Thyroid gland (tissue), 4 donors: ENCODE results near the gene UBE2Z. TPM values are rescaled to one million over a fixed set of nuclear protein-coding genes. Genes with fewer than 3 reads are reported as not detected.

Experiments used
- DNase-seq, 2 donors: peaks; one replicate each; pipeline ENCODE4 v3.0.0-alpha.2; 2019
- H3K27ac ChIP-seq, 3 donors: fragments of 200-600 bp; sonication (generic); 1 replicate in 2 of 3; 2 replicates in 1 of 3; pipeline ENCODE4 v1.5.1; 2016 to 2019; ENCODE audit warnings: mild to moderate bottlenecking in 1 of 3, moderate library complexity in 1 of 3
- H3K27me3 ChIP-seq: fragments of 200-600 bp; sonication (generic); one replicate; pipeline ENCODE4 v1.5.1; 2019
- H3K36me3 ChIP-seq, 2 donors: fragments of 200-600 bp; sonication (generic); one replicate each; pipeline ENCODE4 v1.5.1; 2016 to 2019
- H3K4me1 ChIP-seq, 2 donors: fragments of 200-600 bp; sonication (generic); one replicate each; pipeline ENCODE4 v1.5.1; 2017 to 2019
- H3K4me3 ChIP-seq, 3 donors: fragments of 200-600 bp; sonication (generic); replicated peaks in 1 of 3; 1 replicate in 2 of 3; 2 replicates in 1 of 3; pipeline ENCODE4 v1.5.1; 2016; ENCODE audit warnings: mild to moderate bottlenecking in 1 of 3
- H3K9me3 ChIP-seq: fragments of 200-600 bp; sonication (generic); one replicate; pipeline ENCODE4 v1.5.1; 2017
- CTCF ChIP-seq, 6 experiments: fragments of 200-600 bp in 3 of 6; fragments of 450-650 bp in 3 of 6; sonication (generic) in 3 of 6; IDR thresholded peaks; one replicate each; pipeline ENCODE4 v1.5.1; 2016 to 2019; ENCODE audit warnings: antibody characterized with exemption in 6 of 6, mild to moderate bottlenecking in 2 of 6, inconsistent platforms in 1 of 6, moderate library complexity in 1 of 6
- POLR2A ChIP-seq, 2 donors: fragments of 450-650 bp; IDR thresholded peaks; one replicate each; pipeline ENCODE4 v1.6.1; 2017; ENCODE audit warnings: antibody characterized with exemption in 2 of 2, mild to moderate bottlenecking in 2 of 2, moderate library complexity in 1 of 2
- WGBS, 2 donors: methylation state at CpG; one replicate each; pipeline ENCODE4 v1.1.5; 2017; 5-methylcytosine and 5-hydroxymethylcytosine counted together
- intact Hi-C: fragments of 100-400 bp; cut with DNase I; formaldehyde crosslinking; loops from one replicate; pipeline ENCODE4 v1.15.1; 2023
- total RNA-seq, 4 donors: library from RNA; depleted of rRNA; stranded (reverse); fragments of >200 nt; gene quantifications; one replicate each; pipeline ENCODE4 v1.2.3, GENCODE V29; 2016

The UBE2Z gene
- total RNA-seq, 4 donors from 2014 or later, result 80.9 to 103 (median 99.0) TPM

- H3K4me1 ChIP-seq, result peaks cover 0 to 26% of the 10 kb centered on the region in 2 donors
- H3K27ac ChIP-seq, result peak overlapping the region; percentile 26 to 44 (median 27)
- WGBS, 2 donors, result 63 to 67% methylated on average over 5 of the region's 5 CpGs
Observed at GRCh38 chr17:48873696-48874443, 34.3 kb upstream of the UBE2Z start.

GRCh38 chr17:48878920-48879898, 29.0 kb upstream of the UBE2Z start:
- Histone ChIP-seq H3K27me3 (no peaks in the 10 kb centered on the region), H3K4me3 (no peak overlapping the region), H3K27ac (no peak overlapping the region), H3K4me1 (no peaks in the 10 kb centered on the region), H3K36me3 (no peaks in the 10 kb centered on the region), H3K9me3 (no peaks in the 10 kb centered on the region)
- no peak for TF ChIP-seq POLR2A (IDR thresholded peaks at IDR 0.05)
- peak; percentile 76 to 95 (median 92) for TF ChIP-seq CTCF (IDR thresholded peaks at IDR 0.05)
- WGBS, 2 donors, result 23 to 24% methylated on average over 12 of the region's 12 CpGs
- intact Hi-C loops, result no loop called here
- DNase-seq, result peak; percentile 35 to 45

More at GRCh38 chr17:48873696-48874443, 34.3 kb upstream of the UBE2Z start:
- TF ChIP-seq CTCF (IDR thresholded peaks at IDR 0.05), result no peak
- TF ChIP-seq POLR2A (IDR thresholded peaks at IDR 0.05), result no peak
- H3K4me3 ChIP-seq, result no peak overlapping the region
- no peak for DNase-seq
- intact Hi-C loops, result no loop called here
- no peaks in the 10 kb centered on the region for H3K36me3 ChIP-seq
- no peaks in the 10 kb centered on the region for H3K27me3 ChIP-seq
- H3K9me3 ChIP-seq, result no peaks in the 10 kb centered on the region

GRCh38 chr17:48882272-48882671, 25.9 kb upstream of the UBE2Z start:
- intact Hi-C loops, result loop anchor here (5.0 to 10.0 kb wide), 4 partner anchors 75 to 207 kb away; partner anchors contain the start of genes HOXB13, PRAC1 and PRAC2
- H3K9me3 ChIP-seq, result no peaks in the 10 kb centered on the region
- no peaks in the 10 kb centered on the region for H3K27me3 ChIP-seq
- no peaks in the 10 kb centered on the region for H3K4me1 ChIP-seq
- no peak overlapping the region for H3K4me3 ChIP-seq
- H3K36me3 ChIP-seq, result no peaks in the 10 kb centered on the region
- 76 to 88% methylated on average over 2 of the region's 2 CpGs for WGBS, 2 donors
- no peak for DNase-seq
- H3K27ac ChIP-seq, result no peak overlapping the region
- TF ChIP-seq CTCF (IDR thresholded peaks at IDR 0.05) (no peak), POLR2A (IDR thresholded peaks at IDR 0.05) (no peak)

- H3K27ac ChIP-seq, result no peak overlapping the region
- H3K4me3 ChIP-seq, result no peak overlapping the region
- no peaks in the 10 kb centered on the region for H3K27me3 ChIP-seq
- no peaks in the 10 kb centered on the region for H3K4me1 ChIP-seq
- no peaks in the 10 kb centered on the region for H3K9me3 ChIP-seq
- intact Hi-C loops, result loop anchor here (5.0 to 10.0 kb wide), 4 partner anchors 76 to 208 kb away; partner anchors contain the start of genes HOXB13, PRAC1 and PRAC2
- DNase-seq, result no peak
- H3K36me3 ChIP-seq, result no peaks in the 10 kb centered on the region
- TF ChIP-seq CTCF (IDR thresholded peaks at IDR 0.05) (no peak), POLR2A (IDR thresholded peaks at IDR 0.05) (no peak)
- 54 to 63% methylated on average over 10 of the region's 10 CpGs for WGBS, 2 donors
Observed at GRCh38 chr17:48883171-48883570, 25.0 kb upstream of the UBE2Z start.
